Measurements from ENCODE around the gene OR3A3.
"Not testable (repeated sequence)": the region's sequence is repeated elsewhere in the genome, so short reads cannot be mapped to it uniquely, and the experiment has no call there.

OR3A3 gene

DNA sequence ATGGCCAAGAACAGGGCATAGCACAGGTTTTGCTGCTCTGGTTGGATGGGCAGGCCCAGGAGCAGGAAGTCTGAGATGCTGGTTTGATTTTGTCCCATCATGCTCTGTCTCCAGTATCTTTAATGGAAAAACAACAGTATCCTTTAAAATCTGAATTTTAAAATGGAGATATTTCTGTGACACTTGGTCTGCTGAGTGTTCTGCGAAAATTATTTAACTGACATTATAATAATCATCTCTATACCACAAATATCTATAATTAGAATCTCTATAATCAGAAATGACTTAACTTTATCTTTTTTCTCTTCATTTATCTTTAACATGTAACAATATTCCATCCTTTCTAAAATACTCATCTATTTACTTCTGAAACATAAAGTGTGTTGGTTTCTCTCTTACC is 12.9 kb upstream of the OR3A3 start, which contains the start of gene OR1E1:
Gene OR1E1, minus strand, starts transcription at position 101 of the 400 bp plus-strand sequence. Its CDS starts 0 bp downstream, at position 101.
- TF ChIP-seq, protein P1, sequence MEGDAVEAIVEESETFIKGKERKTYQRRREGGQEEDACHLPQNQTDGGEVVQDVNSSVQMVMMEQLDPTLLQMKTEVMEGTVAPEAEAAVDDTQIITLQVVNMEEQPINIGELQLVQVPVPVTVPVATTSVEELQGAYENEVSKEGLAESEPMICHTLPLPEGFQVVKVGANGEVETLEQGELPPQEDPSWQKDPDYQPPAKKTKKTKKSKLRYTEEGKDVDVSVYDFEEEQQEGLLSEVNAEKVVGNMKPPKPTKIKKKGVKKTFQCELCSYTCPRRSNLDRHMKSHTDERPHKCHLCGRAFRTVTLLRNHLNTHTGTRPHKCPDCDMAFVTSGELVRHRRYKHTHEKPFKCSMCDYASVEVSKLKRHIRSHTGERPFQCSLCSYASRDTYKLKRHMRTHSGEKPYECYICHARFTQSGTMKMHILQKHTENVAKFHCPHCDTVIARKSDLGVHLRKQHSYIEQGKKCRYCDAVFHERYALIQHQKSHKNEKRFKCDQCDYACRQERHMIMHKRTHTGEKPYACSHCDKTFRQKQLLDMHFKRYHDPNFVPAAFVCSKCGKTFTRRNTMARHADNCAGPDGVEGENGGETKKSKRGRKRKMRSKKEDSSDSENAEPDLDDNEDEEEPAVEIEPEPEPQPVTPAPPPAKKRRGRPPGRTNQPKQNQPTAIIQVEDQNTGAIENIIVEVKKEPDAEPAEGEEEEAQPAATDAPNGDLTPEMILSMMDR (IDR thresholded peaks at IDR 0.05; ENCODE audit: low read depth, low read length) = no peak
- DNase-seq (ENCODE audit: low read depth, low spot score) = no peak
- H3K4me3 ChIP-seq (ENCODE audit: low read depth, low read length) = no peak within 1 kb of the TSS
- in situ Hi-C loops (cut with HindIII; ENCODE audit: low sequenced_read_pairs) = no loop called here

DNA sequence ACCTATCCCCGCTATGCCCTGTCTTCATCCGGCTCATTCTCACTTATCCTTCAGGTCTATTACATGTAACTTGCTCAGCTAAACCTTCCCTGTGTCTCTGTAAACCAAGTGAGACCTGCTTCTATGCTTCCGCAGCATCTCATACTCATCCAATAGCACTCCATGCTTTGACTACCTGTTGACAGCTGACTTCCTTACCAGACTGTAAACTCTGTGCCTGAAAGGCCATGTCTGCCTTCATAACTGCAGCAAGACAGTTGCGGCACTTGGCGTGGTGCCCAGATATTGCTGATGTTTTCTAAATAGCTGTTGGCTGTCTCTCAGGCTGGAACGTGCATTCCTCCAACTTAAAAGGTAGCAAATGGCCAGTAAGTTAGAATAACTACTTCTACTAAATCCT is 11.1 kb upstream of the OR3A3 start:
- H3K4me3 ChIP-seq (ENCODE audit: low read depth, low read length) = no peak overlapping the region
- DNase-seq (ENCODE audit: low read depth, low spot score) = no peak
- in situ Hi-C loops (cut with HindIII; ENCODE audit: low sequenced_read_pairs) = no loop called here
- TF ChIP-seq, protein P1 (IDR thresholded peaks at IDR 0.05; ENCODE audit: low read depth, low read length) = no peak

GRCh38 chr17:3401786-3402185 is 9.4 kb upstream of the OR3A3 start:
- H3K4me3 ChIP-seq (ENCODE audit: low read depth, low read length) = no peak overlapping the region
- DNase-seq (ENCODE audit: low read depth, low spot score) = no peak
- TF ChIP-seq, protein P1 (IDR thresholded peaks at IDR 0.05; ENCODE audit: low read depth, low read length) = no peak
- in situ Hi-C loops (cut with HindIII; ENCODE audit: low sequenced_read_pairs) = no loop called here

- in situ Hi-C loops (cut with HindIII; ENCODE audit: low sequenced_read_pairs) = not testable (repeated sequence)
These were observed 7.3 kb upstream of the OR3A3 start for GRCh38 chr17:3403856-3404255.

GRCh38 chr17:3412216-3412615 is 1.0 kb downstream of the OR3A3 start:
- DNase-seq (ENCODE audit: low read depth, low spot score); in situ Hi-C loops (cut with HindIII; ENCODE audit: low sequenced_read_pairs); H3K4me3 ChIP-seq (ENCODE audit: low read depth, low read length): not testable (repeated sequence)

More at GRCh38 chr17:3403856-3404255, 7.3 kb upstream of the OR3A3 start:
- H3K4me3 ChIP-seq (ENCODE audit: low read depth, low read length); DNase-seq (ENCODE audit: low read depth, low spot score): not testable (repeated sequence)

DNA sequence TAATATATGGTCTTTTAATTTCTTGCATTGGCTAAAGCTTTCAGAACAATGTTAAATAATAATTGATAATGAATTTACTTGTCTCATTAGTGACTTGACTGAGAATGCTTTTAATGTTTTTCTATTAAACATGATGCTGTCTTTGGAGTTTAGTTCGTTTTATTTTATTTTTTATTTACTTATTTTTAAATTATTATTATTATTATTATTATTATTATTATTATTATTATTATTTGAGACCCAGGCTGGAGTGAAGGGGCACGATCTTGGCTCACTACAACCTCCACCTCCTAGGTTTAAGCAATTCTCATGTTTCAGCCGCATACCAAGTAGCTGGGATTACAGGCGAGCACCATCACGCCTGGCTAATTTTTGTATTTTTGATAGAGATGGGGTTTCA is 4.4 kb downstream of the OR3A3 start:
- DNase-seq (ENCODE audit: low read depth, low spot score) = no peak
- no peak overlapping the region for H3K4me3 ChIP-seq (ENCODE audit: low read depth, low read length)
- TF ChIP-seq, protein P1 (IDR thresholded peaks at IDR 0.05; ENCODE audit: low read depth, low read length) = no peak
- in situ Hi-C loops (cut with HindIII; ENCODE audit: low sequenced_read_pairs) = no loop called here

GRCh38 chr17:3418222-3418621 is 7.1 kb downstream of the OR3A3 start:
- TF ChIP-seq, protein P1 (IDR thresholded peaks at IDR 0.05; ENCODE audit: low read depth, low read length) = no peak
- in situ Hi-C loops (cut with HindIII; ENCODE audit: low sequenced_read_pairs) = no loop called here
- DNase-seq (ENCODE audit: low read depth, low spot score) = no peak
- H3K4me3 ChIP-seq (ENCODE audit: low read depth, low read length) = no peak overlapping the region

DNA sequence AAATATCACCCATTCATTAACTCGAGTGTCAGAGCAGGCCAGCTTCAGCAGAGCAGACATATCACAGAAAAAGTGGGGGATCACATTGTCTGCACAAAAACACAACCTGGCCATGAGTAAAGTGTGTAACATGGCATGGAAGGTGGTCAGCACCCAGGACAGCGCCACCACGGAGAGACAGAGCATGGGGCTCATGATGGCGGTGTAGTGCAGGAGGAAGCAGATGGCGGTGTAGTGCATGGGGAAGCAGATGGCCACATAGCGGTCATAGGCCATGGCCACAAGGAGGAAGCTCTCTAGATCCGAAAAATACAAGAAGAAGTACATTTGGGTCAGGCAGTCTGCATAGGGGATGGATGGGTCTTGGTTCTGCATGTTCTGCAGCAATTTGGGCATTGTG is 22.0 kb downstream of the OR3A3 start:
- in situ Hi-C loops (cut with HindIII; ENCODE audit: low sequenced_read_pairs); DNase-seq (ENCODE audit: low read depth, low spot score); H3K4me3 ChIP-seq (ENCODE audit: low read depth, low read length): not testable (repeated sequence)

Data from astrocyte of the spinal cord (primary cell).